Tibial nerve (tissue), 3 donors: ENCODE data around the gene P2RY14.

Experiments used
- EP300 ChIP-seq, 2 donors: sonication (generic); formaldehyde crosslinking; IDR thresholded peaks; one replicate each; pipeline ENCODE4 v1.6.1; 2017; ENCODE audit warnings: antibody characterized with exemption in 2 of 2, mild to moderate bottlenecking in 1 of 2
- POLR2A ChIP-seq, 2 donors: fragments of 450-650 bp; IDR thresholded peaks; one replicate each; pipeline ENCODE4 v1.6.1; 2017; ENCODE audit warnings: antibody characterized with exemption in 2 of 2, mild to moderate bottlenecking in 2 of 2, moderate library complexity in 2 of 2

GRCh38 chr3:151316267-151316991 is 38.1 kb upstream of the P2RY14 start, which contains the start of gene GPR87:
- no peak for TF ChIP-seq EP300 (IDR thresholded peaks at IDR 0.05)
- TF ChIP-seq POLR2A (IDR thresholded peaks at IDR 0.05): no peak
